NCI-H82 treated with DMSO at 0.1 percent for 48 hours (cell line): ENCODE data around the gene ZNF367.
"Not testable (repeated sequence)": the region's sequence is repeated elsewhere in the genome, so short reads cannot be mapped to it uniquely, and the experiment has no call there.

Experiments used
- DNase-seq: peaks from one replicate; lab custom pipeline; 2025; ENCODE audit not compliant: unreplicated experiment; lab: John Stamatoyannopoulos, UW

The ZNF367 gene

DNA sequence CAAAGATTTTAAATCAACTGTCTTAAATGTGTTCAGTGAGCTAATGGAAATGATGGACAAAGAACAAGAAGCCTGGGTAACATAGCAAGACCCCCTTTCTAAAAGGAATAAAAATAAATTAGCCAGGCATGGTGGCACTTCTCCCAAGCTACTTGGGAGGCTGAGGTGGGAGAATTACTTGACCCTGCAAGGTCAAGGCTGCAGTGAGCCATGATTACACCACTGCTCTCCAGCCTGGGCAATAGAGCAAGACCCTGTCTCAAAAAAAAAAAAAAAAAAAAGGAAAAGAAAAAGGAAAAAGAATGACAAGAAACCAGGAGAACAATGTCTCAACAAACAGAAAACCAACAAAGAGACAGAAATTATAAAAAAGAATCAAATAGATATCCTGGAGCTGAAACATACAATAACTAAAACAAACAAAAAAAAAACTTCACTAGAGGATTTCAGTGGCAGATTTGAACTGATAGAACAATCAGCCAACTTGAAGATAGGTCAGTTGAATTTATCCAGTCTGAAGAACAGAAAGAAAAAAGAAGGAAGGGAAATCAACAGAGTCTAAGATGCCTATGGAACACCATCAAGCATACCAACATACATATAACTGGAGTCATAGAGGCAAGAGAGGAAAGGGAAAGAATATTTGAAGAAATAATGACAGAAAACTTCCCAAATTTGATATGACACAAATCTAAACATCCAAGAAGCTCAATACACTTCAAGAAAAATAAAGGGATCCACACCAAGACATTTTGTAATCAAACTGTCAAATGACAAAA, 17.8 kb downstream of the ZNF367 start:
- DNase-seq, result no peak

DNA sequence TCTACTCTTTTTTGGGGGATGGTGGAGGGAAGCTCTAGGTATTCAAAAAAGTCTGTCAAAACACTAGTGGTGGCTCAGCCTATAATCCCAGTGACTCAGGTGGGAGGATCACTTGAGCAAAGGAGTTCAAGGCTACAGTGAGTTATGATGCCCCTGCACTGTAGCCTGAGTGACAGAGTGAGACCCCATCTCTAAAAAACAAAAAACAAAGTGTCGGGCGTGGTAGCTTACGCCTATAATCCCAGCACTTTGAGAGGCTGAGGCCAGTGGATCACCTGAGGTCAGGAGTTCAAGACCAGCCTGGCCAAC, 18.9 kb downstream of the ZNF367 start:
- no peak for DNase-seq

DNA sequence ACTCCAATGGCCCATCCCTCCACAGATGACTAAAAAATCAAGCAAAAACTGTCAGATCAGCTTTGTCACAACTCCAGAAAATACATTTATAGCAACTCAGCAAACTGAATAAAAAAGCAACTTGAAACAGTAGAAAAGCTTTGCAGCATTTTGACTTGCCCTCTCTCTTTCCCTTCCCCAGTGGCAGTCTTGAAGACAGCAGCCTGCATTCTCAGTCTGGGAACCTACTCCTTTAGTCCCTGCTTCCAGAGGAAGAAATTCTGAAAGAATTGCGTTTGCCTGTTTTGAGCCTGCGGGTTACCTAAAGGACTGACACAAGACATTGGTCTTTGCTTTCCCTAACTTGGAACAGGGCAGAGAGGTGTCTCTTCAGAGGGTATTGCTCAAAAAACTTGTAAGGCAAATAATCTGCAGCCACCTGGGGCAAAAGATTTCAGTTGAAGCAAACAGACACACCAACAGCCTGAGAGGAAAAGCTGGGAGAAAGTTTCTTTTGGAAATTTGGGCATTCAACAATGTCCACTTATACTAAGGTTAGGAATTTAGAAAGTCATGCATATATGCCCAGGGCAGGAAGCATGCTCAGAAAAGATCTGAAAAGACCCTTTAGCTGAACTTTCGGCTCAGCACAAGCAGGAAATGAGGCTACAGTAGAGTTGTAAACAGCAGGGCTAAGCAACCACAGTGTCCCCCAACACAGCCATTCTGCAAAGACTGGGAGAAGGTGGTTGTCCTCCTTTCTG, 19.4 kb downstream of the ZNF367 start:
- no peak for DNase-seq

DNA sequence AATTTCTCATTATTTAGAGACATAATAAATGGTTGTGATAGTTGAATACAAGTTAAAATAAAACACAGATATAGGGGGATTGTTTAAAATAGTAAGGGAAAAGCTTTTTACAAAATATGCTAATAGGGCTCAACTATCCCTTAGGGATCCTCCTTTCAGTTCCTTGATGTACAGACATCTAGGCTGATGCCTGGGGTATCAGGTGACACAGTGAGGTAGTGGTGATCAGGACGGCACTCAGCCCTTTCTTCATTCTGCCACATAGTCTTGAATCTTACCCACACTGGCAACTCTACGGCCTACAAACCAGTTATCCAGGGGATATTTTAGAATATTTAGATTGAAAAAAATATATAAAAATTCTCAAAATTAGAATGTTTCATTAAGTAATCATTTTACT, 22.2 kb downstream of the ZNF367 start:
- DNase-seq, result no peak

DNA sequence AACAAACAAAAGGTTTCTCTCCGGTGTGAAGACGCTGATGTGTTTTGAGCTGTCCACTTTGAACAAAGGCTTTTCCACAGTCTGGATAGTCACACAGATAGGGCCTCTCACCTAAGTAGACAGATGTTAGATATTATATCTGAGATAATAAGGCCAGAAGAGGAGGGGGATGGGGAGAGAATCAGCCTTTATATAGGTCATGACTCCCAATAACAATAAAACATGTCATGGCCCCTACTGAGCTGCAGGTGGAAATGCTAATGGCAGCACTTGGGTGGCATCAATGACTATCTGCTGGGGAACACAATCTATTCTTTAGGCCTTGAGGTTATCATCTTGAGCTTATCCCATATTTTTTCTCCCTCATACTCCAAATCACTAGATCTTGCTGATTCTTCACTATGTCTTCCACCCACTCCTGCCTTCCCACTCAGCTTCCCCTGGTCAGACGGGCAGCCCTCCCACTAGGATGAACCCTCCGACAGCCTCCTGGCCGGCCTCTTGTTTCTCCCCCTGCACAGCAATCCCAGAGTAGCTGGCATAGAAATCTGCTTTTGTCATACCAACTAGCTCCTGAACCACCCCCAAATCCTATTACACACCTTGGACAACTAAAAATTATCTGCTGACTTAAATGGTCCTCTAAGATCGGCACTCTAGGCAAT, 23.2 kb downstream of the ZNF367 start:
- DNase-seq, result no peak

DNA sequence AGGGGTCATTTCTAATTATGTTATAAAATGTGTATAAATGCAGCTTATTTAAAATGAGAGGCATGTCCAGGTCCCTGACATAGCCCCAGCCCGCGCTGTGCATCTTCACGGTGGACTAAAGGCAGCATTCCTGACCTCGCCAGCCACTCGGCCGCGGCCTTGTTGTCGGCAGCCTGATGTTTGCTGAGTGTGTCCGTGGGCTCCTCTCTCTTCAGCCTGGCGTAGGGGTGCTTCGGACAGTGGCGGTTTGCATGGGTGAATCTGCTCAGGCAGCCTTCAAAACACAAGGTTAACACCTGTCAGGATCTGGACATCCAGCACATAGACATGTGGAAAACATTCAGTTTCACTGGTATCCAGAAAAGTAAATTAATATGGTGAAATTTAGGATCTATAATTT, 25.9 kb downstream of the ZNF367 start:
- DNase-seq, result no peak

DNA sequence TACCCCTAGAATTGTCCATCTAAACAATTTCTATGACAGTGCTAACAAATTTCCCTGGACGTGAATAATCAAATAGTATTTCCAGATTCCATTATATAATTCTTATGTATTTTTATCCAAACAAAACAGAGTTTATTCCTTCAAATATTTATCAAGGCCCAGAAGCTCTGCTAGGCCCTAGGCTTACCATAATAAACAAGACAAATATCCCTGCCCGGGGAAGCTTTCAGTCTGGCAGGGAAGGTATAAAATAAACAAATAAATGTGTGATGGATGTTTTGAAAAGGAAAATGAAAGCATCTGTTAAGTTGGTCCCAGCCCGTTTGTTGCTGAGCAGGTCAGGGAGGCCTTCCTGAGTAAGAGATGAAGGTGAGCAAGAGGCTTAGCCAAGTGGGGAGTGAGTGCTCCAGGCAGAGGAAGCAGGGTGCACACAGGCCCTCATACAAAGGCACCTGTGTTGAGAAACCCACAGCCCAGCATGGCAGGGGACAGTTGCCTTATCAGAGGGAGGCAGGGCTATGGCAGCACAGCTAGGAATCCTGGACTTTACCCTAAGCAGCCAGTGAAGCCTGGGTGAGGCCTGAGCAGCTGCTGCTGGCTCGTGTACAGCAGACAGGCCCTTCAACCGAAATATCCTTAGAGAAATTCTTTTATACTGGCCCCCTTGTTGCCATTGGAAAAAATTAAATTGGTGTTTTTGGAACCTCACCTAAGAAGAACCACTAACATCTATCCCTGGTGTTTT, 27.0 kb downstream of the ZNF367 start:
- no peak for DNase-seq

DNA sequence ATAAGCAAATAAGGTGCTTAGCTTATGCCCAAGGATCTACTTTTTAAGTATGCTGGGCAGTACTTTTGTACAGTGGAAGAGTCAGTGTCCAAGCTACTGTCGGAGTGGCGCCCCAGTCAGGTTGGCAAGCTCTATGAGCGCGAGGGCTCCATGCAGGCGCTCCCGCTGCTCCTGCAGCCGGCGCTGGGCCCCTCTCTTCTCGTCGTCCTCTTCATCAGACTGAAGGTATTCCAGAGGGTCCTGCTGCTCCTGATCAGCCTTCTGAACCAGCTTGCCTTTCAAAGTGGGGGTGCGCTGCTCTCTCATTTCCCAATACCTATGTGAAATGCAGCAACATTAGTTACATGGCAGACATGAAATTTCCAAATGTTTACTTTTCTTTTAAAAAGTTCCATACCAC, 30.0 kb downstream of the ZNF367 start:
- no peak for DNase-seq

DNA sequence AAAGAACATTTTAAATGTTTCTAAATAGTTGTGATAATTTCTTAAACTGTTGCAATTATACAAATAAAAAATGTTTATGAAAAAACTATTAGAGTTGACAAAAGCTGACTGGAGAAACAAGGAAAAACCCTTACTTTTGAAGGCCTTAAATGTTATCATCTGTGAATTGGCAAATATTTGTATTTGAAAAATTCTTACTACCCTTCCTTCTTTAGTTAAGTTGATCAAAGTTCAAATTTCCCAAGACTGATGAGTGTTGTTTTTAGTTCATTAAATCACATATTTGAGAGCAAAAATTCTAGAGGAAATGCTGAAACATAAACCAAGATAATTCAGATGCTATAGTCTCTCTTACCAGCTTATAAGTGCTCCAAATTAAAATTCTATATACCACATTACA, 32.0 kb downstream of the ZNF367 start:
- DNase-seq, result no peak

DNA sequence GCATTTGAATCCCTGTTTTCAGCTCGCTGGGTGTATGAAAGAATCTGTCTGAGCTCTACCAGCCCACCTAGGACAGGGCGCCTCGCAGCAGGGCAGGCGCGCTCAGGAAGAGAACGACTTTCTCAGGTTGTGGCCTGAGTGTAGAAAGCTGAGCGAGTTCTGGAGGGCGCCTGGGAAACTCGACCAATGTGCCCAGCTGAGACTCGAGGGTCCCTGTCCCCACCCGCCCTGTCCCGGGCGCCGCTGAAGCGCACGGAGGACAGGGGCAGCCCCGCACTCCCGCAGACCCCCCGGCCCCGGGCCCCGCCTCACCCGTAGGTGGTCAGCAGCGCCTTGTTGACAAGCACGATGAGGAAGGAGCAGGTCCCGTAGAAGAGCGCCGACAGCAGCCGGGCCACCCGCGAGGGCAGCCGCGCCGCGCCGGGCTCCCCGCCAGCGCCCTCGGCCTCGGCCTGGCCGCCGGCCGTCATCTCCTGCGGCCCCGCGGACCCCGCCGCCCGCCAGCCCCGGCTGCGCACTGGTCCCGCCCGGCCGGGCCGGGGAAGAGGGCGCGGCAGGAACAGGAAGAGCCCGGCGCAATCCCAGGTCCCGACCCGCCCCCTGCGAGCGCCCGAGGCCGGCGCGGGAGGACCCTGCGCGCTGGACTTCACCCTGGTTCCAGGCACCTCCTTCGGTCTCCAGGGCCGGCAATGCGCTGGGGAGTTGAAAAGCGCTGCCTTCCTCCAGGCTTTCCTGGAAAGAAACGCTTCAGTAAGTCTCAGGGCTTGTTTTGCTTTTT, 34.8 kb downstream of the ZNF367 start, which contains the start of gene SLC35D2:
SLC35D2 (minus strand) TSS at position 547 of the 778 bp plus-strand sequence; CDS start at position 470, 77 bp downstream.
- no peak for DNase-seq

DNA sequence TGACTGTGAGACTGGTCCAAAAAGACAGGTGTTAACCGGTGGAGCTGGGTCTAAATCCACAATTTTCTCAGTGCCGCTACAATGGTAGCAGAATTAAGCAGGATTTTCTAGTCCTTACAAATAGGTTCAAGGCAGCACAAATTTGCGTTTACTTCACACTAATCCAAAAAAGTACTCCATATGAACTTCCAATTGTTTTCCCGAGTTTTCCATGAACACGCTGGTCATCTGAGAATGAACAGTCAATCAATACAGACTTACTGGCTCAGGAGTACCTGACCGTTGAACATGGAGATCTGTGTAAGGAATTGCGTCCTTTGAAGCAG, 35.4 kb downstream of the ZNF367 start:
- DNase-seq, result no peak

DNA sequence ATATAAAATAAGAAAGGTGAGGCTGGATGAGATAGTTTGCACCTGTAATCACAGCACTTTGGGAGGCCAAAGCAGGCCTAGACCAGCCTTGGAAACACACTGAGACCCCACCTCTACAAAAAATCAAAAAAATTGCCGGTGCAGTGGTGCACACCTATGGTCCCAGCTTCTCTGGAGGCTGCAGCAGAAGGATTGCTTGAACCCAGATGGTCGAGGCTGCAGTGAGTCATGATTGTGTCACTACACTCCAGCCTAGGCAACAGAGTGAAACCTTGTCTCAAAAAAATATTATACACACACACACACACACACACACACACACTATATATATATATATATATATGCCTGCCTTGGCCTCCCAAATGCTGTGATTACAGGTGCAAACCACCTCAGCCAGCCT, 36.0 kb downstream of the ZNF367 start:
- DNase-seq, result no peak

DNA sequence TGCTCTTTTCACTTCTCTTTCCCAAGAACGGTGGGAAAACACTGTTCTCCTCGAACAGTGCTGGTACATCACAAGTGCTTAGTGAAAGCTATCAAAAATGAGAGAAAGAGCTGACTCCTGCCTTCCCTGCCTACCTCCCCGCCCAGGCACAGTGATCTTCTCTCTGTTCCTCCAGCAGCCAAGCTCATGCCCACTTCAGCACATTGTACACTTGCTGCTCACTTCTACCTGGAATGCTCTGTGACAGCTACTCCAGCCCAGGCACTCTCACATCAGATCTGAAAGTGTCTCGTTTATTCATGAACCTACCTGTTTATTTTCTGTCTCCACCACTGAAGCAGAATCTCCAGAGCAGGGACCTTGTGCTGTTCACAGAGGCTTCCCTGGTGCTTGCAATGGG, 36.5 kb downstream of the ZNF367 start:
- no peak for DNase-seq

DNA sequence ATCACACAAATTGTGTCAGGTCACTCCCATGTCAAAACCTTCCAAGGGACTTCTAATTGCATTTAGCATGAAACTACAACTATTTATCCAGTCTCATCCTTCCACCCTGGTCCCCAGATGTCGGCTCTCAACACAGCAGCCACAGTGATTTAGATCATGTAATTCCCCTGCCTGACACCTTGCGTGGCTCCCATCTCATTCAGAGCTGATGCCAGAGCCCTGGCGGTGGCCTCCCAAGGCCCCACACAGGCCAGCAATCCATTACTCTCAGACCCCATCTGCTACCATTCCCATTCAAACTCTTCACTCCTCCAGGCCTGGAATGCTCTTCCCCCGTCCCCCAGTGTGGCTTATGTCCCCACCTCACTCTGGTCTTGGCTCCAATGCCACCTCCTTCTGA, 37.0 kb downstream of the ZNF367 start:
- no peak for DNase-seq

DNA sequence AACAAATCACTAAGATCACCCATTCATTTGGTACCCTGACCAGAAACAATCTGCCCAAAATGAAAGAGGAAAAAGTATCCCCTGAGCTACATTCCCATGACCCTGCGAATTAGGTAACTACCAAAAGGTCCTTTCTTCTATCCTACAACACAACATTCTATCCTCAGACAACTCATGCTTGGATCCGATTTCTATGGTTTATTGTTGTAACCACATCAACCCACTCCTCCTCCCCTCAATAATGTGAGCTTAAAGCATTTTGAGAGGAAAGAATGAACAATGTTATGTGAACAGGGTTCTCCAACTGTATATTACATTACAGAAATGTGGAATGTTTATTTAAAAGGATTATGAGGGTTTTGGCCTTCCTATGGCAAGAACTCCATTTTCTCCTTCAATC, 38.7 kb downstream of the ZNF367 start:
- DNase-seq, result no peak

DNA sequence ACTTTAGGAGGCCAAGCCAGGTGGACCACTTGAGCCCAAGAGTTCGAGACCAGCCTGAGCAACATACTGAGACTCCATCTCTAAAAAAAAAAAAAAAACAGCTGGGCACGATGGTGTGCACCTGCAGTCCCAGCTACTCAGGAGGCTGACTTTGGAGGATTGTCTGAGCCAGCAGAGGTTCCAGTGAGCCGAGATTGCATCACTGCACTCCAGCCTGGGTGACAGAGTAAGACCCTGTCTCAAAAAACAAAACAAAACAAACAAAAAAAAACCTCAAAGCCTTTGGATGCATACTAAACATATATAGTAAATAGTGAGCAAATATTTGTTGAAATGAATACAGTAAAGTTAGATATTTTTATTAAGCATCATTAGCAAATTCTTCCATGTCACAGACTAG, 40.0 kb downstream of the ZNF367 start:
- DNase-seq, result no peak

DNA sequence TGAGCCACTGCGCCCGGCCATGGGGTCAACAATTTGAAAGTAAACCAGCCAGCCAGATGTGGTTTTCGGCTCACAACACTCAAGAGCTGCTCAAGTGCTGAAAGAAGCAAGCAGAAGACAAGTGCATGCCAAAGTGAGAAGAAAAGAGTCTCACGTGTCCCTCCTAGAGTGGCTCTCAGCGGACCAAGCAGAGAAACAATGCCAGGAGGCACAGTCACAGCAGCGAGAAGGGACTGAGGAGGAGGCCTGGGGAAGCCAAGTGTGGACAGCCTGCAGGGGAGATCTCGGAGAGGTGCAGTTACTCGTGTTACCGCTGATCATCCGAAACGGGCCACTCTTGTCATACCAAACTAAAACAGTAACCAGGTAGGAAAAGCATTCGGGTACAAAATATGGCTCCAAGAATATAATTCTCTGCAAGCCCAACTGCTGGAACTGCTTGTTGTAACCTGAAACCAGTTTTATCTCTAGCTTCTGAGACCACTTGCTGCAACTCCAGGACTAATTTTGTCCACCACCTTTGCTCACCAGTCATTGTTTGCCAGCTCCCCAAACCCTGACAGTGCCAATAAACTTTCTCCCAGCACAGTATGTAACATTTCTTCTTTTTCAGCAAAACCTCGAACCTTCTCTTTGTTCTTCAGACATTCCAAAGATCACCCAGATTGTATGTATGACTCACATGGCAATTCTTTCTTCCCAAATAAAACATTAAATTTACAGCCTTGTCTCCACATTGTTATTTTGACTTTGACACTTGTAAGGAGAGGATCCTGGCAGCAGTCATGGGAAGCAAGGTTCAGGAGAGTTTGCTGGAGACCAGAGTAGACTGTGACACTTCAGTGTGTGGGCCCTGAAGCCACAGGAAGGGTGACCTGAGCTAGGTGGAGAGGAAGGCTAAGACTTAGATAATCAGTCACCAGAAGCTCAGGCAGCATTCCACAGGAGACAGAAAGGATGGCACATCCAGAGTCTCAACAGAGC, 41.0 kb downstream of the ZNF367 start:
- no peak for DNase-seq

DNA sequence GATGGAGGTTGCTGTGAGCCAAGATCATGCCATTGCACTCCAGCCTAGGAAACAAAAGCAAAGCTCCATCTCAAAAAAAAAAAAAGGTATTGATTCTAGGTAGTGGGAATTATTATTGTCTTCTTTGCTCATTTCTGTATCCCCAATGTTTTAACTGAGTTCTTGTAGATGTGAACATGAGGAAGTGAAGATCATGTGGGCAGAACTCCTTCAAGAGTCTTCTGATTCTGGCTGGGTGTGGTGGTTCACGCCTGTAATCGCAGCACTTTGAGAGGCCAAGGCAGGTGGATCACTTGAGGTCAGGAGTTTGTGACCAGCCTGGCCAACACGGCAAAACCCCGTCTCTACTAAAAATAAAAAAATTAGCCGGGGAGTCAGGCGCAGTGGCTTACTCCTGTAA, 42.7 kb downstream of the ZNF367 start:
- DNase-seq, result not testable (repeated sequence)

DNA sequence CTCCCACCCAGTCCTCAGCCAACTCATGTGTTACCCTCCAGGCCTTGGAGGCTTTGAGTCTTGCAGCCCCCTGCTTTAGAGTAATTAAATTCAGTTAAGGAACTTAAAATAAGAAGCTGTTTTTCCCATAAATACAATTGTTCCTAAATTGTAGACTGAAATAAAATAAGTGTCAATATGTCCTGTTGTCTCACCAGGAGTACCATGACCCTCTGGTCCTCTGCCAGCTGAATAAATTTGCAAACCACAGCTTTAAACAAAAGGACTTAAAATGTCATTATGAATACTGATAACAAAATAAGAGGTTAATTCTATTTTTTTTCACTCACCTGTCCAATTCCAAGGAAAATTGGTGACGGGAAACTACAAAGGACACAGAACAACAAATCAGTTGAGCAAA, 50.2 kb downstream of the ZNF367 start:
- no peak for DNase-seq
